ENCODE data around the gene SCARB1. TPM values are rescaled to one million over a fixed set of nuclear protein-coding genes. Genes with fewer than 3 reads are reported as not detected.
"Not testable (repeated sequence)": the region's sequence is repeated elsewhere in the genome, so short reads cannot be mapped to it uniquely, and the experiment has no call there.

SCARB1 gene
- total RNA-seq, 1 experiment from 2014 or later: 106 TPM

GRCh38 chr12:124901003-124901402 is 37.3 kb upstream of the SCARB1 start:
- intact Hi-C loops (cut with micrococcal nuclease; ENCODE audit: unreplicated experiment): no loop called here
- H3K4me3 ChIP-seq (ENCODE audit: low read depth, low read length): no peak overlapping the region
- Mint-ChIP-seq H3K9me3 (ENCODE audit: unreplicated experiment) (no peaks in the 10 kb centered on the region), H3K4me3 (ENCODE audit: unreplicated experiment) (no peak overlapping the region), H3K27ac (ENCODE audit: unreplicated experiment) (peak overlapping the region; percentile 55), H3K4me1 (ENCODE audit: low read depth, unreplicated experiment) (peaks cover 17% of the 10 kb centered on the region), H3K27me3 (ENCODE audit: insufficient read depth, unreplicated experiment) (no peaks in the 10 kb centered on the region), H3K36me3 (ENCODE audit: insufficient read depth, unreplicated experiment) (peaks cover 12% of the 10 kb centered on the region)
- ChIA-PET CTCF (interaction anchor here (1.7 kb wide), 1 partner anchor 39 kb away, joined by 13 read pairs; no protein-coding TSS in a partner anchor), POLR2A (interaction anchor here (1.5 kb wide), 1 partner anchor 38 kb away, joined by 4 read pairs; no protein-coding TSS in a partner anchor)
- TF ChIP-seq, protein P1, sequence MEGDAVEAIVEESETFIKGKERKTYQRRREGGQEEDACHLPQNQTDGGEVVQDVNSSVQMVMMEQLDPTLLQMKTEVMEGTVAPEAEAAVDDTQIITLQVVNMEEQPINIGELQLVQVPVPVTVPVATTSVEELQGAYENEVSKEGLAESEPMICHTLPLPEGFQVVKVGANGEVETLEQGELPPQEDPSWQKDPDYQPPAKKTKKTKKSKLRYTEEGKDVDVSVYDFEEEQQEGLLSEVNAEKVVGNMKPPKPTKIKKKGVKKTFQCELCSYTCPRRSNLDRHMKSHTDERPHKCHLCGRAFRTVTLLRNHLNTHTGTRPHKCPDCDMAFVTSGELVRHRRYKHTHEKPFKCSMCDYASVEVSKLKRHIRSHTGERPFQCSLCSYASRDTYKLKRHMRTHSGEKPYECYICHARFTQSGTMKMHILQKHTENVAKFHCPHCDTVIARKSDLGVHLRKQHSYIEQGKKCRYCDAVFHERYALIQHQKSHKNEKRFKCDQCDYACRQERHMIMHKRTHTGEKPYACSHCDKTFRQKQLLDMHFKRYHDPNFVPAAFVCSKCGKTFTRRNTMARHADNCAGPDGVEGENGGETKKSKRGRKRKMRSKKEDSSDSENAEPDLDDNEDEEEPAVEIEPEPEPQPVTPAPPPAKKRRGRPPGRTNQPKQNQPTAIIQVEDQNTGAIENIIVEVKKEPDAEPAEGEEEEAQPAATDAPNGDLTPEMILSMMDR (IDR thresholded peaks at IDR 0.05; ENCODE audit: insufficient read depth in 1 of 2, low read depth in 1 of 2, low read length in 1 of 2, severe bottlenecking in 1 of 2, unreplicated experiment in 1 of 2): no peak
- no peaks in the 10 kb centered on the region for H3K9me3 ChIP-seq
- no peaks in the 10 kb centered on the region for H3K27me3 ChIP-seq (replicated peaks; ENCODE audit: control insufficient read depth, insufficient read depth, low read length)
- peaks cover 30% of the 10 kb centered on the region for H3K4me1 ChIP-seq
- DNase-seq: no peak
- no TSS peak for BruUV-seq (replicated peaks)
- no peaks in the 10 kb centered on the region for H3K36me3 ChIP-seq (ENCODE audit: control insufficient read depth, insufficient read depth, low read length)

DNA sequence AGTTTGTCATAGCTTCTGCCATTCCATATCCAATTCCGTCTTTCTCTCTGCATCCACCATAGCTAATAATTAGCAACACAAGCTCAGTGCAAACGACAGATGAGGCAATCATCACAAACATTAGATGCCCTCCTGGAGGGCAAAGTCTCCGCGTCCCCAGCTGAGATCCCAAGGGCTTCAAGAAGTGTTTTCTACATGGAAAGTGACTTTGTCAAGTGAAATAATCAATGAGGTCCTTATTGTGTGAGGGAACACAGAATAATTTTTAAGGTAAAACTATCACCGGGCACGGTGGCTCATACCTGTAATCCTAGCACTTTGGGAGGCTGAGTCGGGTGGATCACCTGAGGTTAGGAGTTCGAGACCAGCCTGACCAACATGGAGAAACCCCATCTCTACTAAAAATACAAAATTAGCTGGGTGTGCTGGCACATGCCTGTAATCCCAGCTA is 36.7 kb upstream of the SCARB1 start:
- H3K9me3 Mint-ChIP-seq (ENCODE audit: unreplicated experiment); H3K4me3 ChIP-seq (ENCODE audit: low read depth, low read length); H3K9me3 ChIP-seq; H3K36me3 Mint-ChIP-seq (ENCODE audit: insufficient read depth, unreplicated experiment); H3K27me3 Mint-ChIP-seq (ENCODE audit: insufficient read depth, unreplicated experiment); H3K36me3 ChIP-seq (ENCODE audit: control insufficient read depth, insufficient read depth, low read length); H3K27me3 ChIP-seq (replicated peaks; ENCODE audit: control insufficient read depth, insufficient read depth, low read length); BruUV-seq (replicated peaks): not testable (repeated sequence)
- POLR2A ChIA-PET: interaction anchor here (0.7 to 1.5 kb wide), 7 partner anchors 9 to 72 kb away, joined by 3 to 7 read pairs (median 4); partner anchors contain the start of gene UBC
- Mint-ChIP-seq H3K4me1 (ENCODE audit: low read depth, unreplicated experiment) (peaks cover 12% of the 10 kb centered on the region), H3K4me3 (ENCODE audit: unreplicated experiment) (peak overlapping the region; percentile 53), H3K27ac (ENCODE audit: unreplicated experiment) (peak overlapping the region; percentile 55)
- CTCF ChIA-PET: interaction anchor here (1.0 to 2.0 kb wide), 5 partner anchors 9 to 40 kb away, joined by 3 to 13 read pairs (median 6); no protein-coding TSS in a partner anchor
- intact Hi-C loops (cut with micrococcal nuclease; ENCODE audit: unreplicated experiment): loop anchor here (1.0 kb wide), 2 partner anchors 15 to 72 kb away; no protein-coding TSS in a partner anchor
- DNase-seq: peak; percentile 71 to 73
- H3K4me1 ChIP-seq: peaks cover 30% of the 10 kb centered on the region

- Histone ChIP-seq H3K9me3 (no peaks in the 10 kb centered on the region), H3K4me3 (ENCODE audit: low read depth, low read length) (no peak overlapping the region), H3K27me3 (replicated peaks; ENCODE audit: control insufficient read depth, insufficient read depth, low read length) (no peaks in the 10 kb centered on the region), H3K4me1 (peaks cover 26% of the 10 kb centered on the region), H3K36me3 (ENCODE audit: control insufficient read depth, insufficient read depth, low read length) (no peaks in the 10 kb centered on the region)
- H3K27me3 Mint-ChIP-seq (ENCODE audit: insufficient read depth, unreplicated experiment): no peaks in the 10 kb centered on the region
- intact Hi-C loops (cut with micrococcal nuclease; ENCODE audit: unreplicated experiment): no loop called here
- TF ChIP-seq, protein P1 (IDR thresholded peaks at IDR 0.05; ENCODE audit: insufficient read depth in 1 of 2, low read depth in 1 of 2, low read length in 1 of 2, severe bottlenecking in 1 of 2, unreplicated experiment in 1 of 2): no peak
- H3K36me3 Mint-ChIP-seq (ENCODE audit: insufficient read depth, unreplicated experiment): no peaks in the 10 kb centered on the region
- ChIA-PET CTCF (interaction anchor here (1.6 to 2.0 kb wide), 2 partner anchors 14 to 36 kb away, joined by 6 to 7 read pairs; no protein-coding TSS in a partner anchor), POLR2A (no interaction called here)
- peaks cover 18% of the 10 kb centered on the region for H3K4me1 Mint-ChIP-seq (ENCODE audit: low read depth, unreplicated experiment)
- DNase-seq: no peak
- no TSS peak for BruUV-seq (replicated peaks)
- H3K27ac Mint-ChIP-seq (ENCODE audit: unreplicated experiment): no peak overlapping the region
- no peak overlapping the region for H3K4me3 Mint-ChIP-seq (ENCODE audit: unreplicated experiment)
- no peaks in the 10 kb centered on the region for H3K9me3 Mint-ChIP-seq (ENCODE audit: unreplicated experiment)
Observed at GRCh38 chr12:124898923-124899294, 35.2 kb upstream of the SCARB1 start.
